Lower lobe of right lung (tissue), 2 donors: ENCODE data around the gene CSMD2. TPM values are rescaled to one million over a fixed set of nuclear protein-coding genes. Genes with fewer than 3 reads are reported as not detected.

Experiments
- ATAC-seq, 2 donors: fragments of 200-7000 bp; cut with Tn5 transposase; one replicate each; pipeline ENCODE4 v1.9.1; 2020 to 2022; ENCODE audit warnings: mild to moderate bottlenecking in 2 of 2, moderate library complexity in 2 of 2
- DNase-seq: peaks from one replicate; pipeline ENCODE4 v3.0.0-alpha.2; 2020
- H3K27ac ChIP-seq: fragments of 200-600 bp; one replicate; pipeline ENCODE4 v1.8.0; 2022
- H3K27me3 ChIP-seq: fragments of 200-600 bp; one replicate; pipeline ENCODE4 v1.8.0; 2022; ENCODE audit warnings: low read depth
- H3K36me3 ChIP-seq: fragments of 200-600 bp; one replicate; pipeline ENCODE4 v1.8.0; 2022; ENCODE audit warnings: mild to moderate bottlenecking
- H3K4me1 ChIP-seq: fragments of 200-600 bp; one replicate; pipeline ENCODE4 v1.8.0; 2022
- H3K4me3 ChIP-seq: fragments of 200-600 bp; one replicate; pipeline ENCODE4 v1.8.0; 2022; ENCODE audit warnings: mild to moderate bottlenecking
- H3K9me3 ChIP-seq: fragments of 200-600 bp; one replicate; pipeline ENCODE4 v1.8.0; 2022
- intact Hi-C: fragments of 100-400 bp; cut with DNase I; formaldehyde crosslinking; loops from one replicate; pipeline ENCODE4 v1.11.0; 2022
- total RNA-seq: library from RNA; stranded (reverse); fragmentation: NEBNext Ultra II Directional; extraction: Animal tissue kit (Norgen Biotek cat#: 25700); gene quantifications from one replicate; pipeline ENCODE4 v1.2.1, GENCODE V29; 2021
- TF ChIP-seq, protein P1 (sequence below): fragments of 200-600 bp; IDR thresholded peaks from one replicate; pipeline ENCODE4 v1.8.0; 2022; ENCODE audit warnings: antibody characterized with exemption, mild to moderate bottlenecking
- donor health status: DM: no; HTN: yes; CAD: no; lungs with severe emphysema.

The CSMD2 gene
- total RNA-seq, 1 donor from 2014 or later, result 1.1 TPM

DNA sequence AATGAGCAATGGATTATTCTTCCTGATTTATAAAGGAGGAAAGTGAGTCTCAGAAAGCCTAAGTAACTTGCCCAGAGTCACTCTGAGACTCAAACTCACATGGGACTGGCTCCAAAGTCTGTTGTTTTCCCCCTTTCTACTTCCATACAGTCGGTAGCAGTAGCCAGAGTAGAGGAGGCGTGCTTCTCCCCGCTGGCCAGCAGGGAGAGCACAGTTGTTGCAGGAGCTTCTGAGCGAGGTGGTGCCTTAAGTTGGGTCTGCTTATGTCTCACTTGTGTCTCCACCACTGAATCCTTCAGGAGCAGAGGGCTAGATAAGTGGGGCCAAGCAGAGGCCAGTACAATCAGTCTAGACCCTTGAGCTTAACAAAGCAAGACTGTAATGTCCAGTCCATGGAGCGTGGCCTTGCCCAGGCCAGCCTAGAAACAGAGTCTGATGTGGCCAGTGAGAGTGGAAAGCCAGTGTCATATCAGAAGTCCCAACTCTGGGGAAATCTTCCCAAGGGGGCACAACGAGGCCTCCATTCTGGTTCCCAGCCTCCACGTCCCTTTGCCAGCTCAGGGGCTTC lies 510.7 kb downstream of the CSMD2 start:
- Histone ChIP-seq H3K4me1 (no peaks in the 10 kb centered on the region), H3K4me3 (no peak overlapping the region), H3K9me3 (no peaks in the 10 kb centered on the region), H3K27me3 (no peaks in the 10 kb centered on the region), H3K36me3 (no peaks in the 10 kb centered on the region), H3K27ac (no peak overlapping the region)
- TF ChIP-seq, protein P1, sequence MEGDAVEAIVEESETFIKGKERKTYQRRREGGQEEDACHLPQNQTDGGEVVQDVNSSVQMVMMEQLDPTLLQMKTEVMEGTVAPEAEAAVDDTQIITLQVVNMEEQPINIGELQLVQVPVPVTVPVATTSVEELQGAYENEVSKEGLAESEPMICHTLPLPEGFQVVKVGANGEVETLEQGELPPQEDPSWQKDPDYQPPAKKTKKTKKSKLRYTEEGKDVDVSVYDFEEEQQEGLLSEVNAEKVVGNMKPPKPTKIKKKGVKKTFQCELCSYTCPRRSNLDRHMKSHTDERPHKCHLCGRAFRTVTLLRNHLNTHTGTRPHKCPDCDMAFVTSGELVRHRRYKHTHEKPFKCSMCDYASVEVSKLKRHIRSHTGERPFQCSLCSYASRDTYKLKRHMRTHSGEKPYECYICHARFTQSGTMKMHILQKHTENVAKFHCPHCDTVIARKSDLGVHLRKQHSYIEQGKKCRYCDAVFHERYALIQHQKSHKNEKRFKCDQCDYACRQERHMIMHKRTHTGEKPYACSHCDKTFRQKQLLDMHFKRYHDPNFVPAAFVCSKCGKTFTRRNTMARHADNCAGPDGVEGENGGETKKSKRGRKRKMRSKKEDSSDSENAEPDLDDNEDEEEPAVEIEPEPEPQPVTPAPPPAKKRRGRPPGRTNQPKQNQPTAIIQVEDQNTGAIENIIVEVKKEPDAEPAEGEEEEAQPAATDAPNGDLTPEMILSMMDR, result peak; percentile 29
- ATAC-seq (peak in 1 of 2 donors; percentile 31), DNase-seq (no peak)
- intact Hi-C loops, result no loop called here

DNA sequence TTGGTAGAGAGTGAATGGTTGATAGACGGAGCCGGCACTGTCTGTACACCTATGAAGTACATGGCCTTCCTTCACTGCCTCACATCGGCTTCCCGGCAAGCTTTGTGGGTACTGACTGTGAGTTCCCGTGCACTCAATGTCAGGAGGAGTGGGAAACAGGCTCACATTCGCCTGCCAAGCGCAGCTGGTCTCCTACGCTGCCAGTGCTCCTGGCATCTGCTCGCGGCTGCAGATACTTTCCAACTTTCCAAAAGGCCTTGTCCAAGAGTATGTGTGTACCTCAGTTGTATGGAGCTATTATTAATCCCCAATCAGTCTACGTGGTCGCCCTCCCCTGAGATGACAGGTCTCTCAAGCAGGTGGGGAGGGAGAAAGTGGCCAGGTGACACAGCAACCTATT lies 511.8 kb downstream of the CSMD2 start:
- TF ChIP-seq, protein P1, result no peak
- ATAC-seq, result no peak

DNA sequence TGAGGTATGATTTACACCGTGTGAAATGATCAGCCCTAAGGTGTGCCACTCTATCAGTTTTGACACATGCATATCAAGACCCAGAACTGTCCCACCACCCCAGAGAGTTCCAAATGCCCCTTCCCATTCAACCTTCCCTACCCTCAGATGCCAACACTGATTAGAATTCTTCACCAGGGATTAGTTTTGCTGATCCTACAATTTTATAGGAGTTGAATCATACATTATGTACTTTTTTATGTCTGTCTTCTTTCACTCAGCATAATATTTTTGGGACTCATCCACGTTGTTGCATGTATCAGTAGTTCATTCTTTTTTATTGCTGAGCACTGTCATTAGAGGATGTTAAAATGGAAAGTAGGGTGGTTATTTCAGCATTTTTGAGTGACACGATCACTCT lies 514.3 kb downstream of the CSMD2 start:
- no peak for ATAC-seq
- TF ChIP-seq, protein P1, result no peak
- no peak for DNase-seq
- H3K27ac ChIP-seq, result no peak overlapping the region
- no peak overlapping the region for H3K4me3 ChIP-seq
- peaks cover 5% of the 10 kb centered on the region for H3K27me3 ChIP-seq
- intact Hi-C loops, result no loop called here
- no peaks in the 10 kb centered on the region for H3K36me3 ChIP-seq
- H3K9me3 ChIP-seq, result no peaks in the 10 kb centered on the region
- no peaks in the 10 kb centered on the region for H3K4me1 ChIP-seq

More for the DNA sequence above, 511.8 kb downstream of the CSMD2 start:
- DNase-seq, result no peak
- Histone ChIP-seq H3K9me3 (no peaks in the 10 kb centered on the region), H3K4me1 (no peaks in the 10 kb centered on the region), H3K27me3 (no peaks in the 10 kb centered on the region), H3K27ac (no peak overlapping the region), H3K36me3 (no peaks in the 10 kb centered on the region), H3K4me3 (no peak overlapping the region)
- intact Hi-C loops, result no loop called here

DNA sequence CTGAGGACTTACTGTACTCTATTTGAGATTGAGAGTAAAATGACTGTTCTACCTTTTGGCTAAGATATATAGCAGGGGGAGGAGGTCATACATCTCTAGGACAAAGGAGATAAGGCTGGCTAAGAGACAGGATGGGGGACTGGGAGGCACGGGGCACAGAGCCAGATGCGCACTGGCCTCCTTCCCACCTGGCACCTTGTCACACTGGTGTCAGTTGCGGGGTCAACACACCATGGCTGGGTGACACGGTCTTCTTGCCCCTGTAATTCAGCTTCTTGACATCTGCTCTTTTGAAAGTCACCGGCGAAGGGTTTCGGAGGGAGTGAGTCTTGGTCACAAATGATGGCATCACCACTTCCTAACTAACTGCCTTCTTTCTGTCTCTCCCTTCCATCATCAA lies 515.3 kb downstream of the CSMD2 start:
- Histone ChIP-seq H3K36me3 (no peaks in the 10 kb centered on the region), H3K4me1 (no peaks in the 10 kb centered on the region), H3K4me3 (no peak overlapping the region), H3K27ac (no peak overlapping the region), H3K27me3 (peaks cover 5% of the 10 kb centered on the region), H3K9me3 (no peaks in the 10 kb centered on the region)
- no peak for ATAC-seq
- TF ChIP-seq, protein P1, result no peak
- no peak for DNase-seq
- intact Hi-C loops, result no loop called here

DNA sequence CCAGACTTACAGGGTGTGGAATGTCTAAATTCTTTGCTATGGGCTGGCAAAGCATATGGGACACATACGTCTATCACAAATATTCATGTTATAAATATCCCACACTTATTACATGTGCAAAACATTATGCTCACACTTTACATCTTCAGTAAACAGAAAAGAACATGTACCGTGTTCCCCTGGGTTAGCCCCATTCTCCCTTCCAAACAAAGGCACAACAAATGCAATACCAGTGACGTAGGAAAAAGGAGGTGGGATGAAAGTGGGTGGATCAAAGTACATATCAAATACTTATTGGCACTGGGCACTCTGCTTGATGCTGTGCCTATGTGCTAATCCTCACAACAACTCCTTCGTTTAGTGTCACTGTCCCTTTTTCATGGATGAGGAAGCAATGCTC lies 521.8 kb downstream of the CSMD2 start:
- no peaks in the 10 kb centered on the region for H3K4me1 ChIP-seq
- intact Hi-C loops, result no loop called here
- ATAC-seq, result no peak
- no peak overlapping the region for H3K4me3 ChIP-seq
- no peak for DNase-seq
- H3K27me3 ChIP-seq, result peaks cover 16% of the 10 kb centered on the region
- TF ChIP-seq, protein P1, result no peak
- H3K9me3 ChIP-seq, result no peaks in the 10 kb centered on the region
- no peaks in the 10 kb centered on the region for H3K36me3 ChIP-seq
- H3K27ac ChIP-seq, result no peak overlapping the region
